Astrocyte of the spinal cord (primary cell): Measurements from ENCODE around the gene GRHL1.

Experiments
- DNase-seq: peaks from one replicate; pipeline ENCODE4 v3.0.0; 2011; ENCODE audit warnings: low read depth, low spot score
- H3K4me3 ChIP-seq: 2 replicates; pipeline ENCODE4 v1.5.1; 2011; ENCODE audit warnings: low read depth, mild to moderate bottlenecking, low read length, moderate library complexity
- CTCF ChIP-seq: IDR thresholded peaks from 2 replicates; pipeline ENCODE4 v1.5.1; 2012; ENCODE audit warnings: low read depth, mild to moderate bottlenecking, low read length, inconsistent platforms
- in situ Hi-C: cut with HindIII; loops from 2 replicates; pipeline ENCODE4 v1.10.0; 2017; ENCODE audit warnings: low sequenced_read_pairs

Gene GRHL1

GRCh38 chr2:9970200-9971044, 18.9 kb downstream of the GRHL1 start:
- in situ Hi-C loops: no loop called here
- TF ChIP-seq CTCF: no peak
- DNase-seq: no peak
- H3K4me3 ChIP-seq: no peak overlapping the region

GRCh38 chr2:9971105-9971818, 19.8 kb downstream of the GRHL1 start:
- TF ChIP-seq CTCF: no peak
- H3K4me3 ChIP-seq: no peak overlapping the region
- in situ Hi-C loops: no loop called here
- DNase-seq: no peak

- in situ Hi-C loops: no loop called here
- TF ChIP-seq CTCF: no peak
- no peak overlapping the region for H3K4me3 ChIP-seq
- no peak for DNase-seq
Measured at GRCh38 chr2:9971890-9972289, 20.4 kb downstream of the GRHL1 start.

DNA sequence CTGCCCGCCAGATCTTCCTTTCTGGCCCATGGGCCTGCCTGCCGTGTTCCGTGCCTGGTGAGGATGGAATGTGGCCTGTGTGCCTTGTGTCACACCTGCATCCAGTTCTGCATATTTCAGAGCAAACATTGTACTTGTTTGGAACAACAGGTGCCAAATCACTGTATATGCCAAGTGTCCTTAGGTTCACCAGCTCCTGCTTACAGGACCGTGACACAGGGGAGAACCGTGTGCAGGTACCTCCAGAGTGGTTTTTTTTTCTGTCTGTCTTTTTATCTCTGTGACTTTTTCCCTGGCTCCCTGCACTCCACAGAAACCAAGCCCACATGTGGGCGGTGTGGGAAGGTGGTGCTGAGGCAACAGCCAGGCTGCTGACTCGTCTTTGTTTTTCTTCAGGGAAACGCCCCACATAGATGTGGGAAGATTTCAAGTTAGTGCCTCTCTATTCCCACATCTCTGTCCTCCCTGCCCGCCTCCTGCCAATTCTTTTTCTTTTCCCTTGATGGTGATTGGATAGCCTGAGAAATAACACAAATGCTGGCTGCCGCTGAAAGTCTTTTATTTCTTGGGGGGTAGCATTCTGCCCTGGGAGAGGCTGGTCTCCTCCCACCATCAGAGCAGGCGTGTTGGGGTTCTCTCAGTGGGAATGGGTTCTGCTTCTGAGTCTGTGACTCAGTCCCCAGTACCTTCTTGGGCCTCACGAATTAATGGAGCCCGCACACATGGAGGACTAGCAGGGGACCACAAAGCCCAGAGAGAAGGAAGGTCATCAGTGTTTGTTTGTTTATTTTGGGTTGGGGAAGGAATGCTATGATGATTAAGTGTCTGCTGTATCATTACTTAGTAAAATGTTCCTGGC, 21.4 kb downstream of the GRHL1 start:
- TF ChIP-seq CTCF: no peak
- in situ Hi-C loops: no loop called here
- H3K4me3 ChIP-seq: no peak overlapping the region
- peak; percentile 61 for DNase-seq

GRCh38 chr2:9973690-9974089, 22.2 kb downstream of the GRHL1 start:
- TF ChIP-seq CTCF: no peak
- no peak for DNase-seq
- in situ Hi-C loops: no loop called here
- no peak overlapping the region for H3K4me3 ChIP-seq

DNA sequence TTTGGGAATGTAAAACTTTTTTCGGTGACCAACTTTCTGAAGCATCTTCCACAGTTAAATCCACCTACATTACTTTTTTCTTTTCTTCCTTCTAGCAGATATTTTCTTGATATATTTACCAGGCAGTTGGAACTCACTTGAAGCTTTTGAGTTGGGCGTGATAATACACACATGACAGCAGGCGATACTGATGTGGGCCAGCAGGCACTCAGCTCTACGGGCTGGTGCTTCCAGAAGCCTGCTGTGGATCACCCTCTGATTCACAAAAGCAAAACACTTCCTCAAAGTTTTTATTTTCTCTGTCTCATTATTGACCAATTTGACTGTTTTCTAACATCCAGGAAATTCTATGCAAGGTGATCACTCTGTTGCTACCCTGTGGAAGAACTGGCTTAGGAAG, 22.9 kb downstream of the GRHL1 start:
- no peak for DNase-seq
- in situ Hi-C loops: no loop called here
- H3K4me3 ChIP-seq: no peak overlapping the region
- TF ChIP-seq CTCF: no peak
